Measurements from ENCODE around the gene ZNF408.

ZNF408 gene

GRCh38 chr11:46728659-46729040 lies 27.8 kb downstream of the ZNF408 start:
- Histone ChIP-seq H3K4me1 (ENCODE audit: insufficient read depth, low read length) (no peaks in the 10 kb centered on the region), H3K27me3 (ENCODE audit: insufficient read depth, low read length, poor library complexity) (no peaks in the 10 kb centered on the region), H3K9ac (ENCODE audit: low read depth, low read length) (no peak overlapping the region), H2AFZ (ENCODE audit: low read depth, low read length) (no peak overlapping the region), H3K36me3 (ENCODE audit: insufficient read depth, low read length) (no peaks in the 10 kb centered on the region), H3K79me2 (ENCODE audit: insufficient read depth, low read length) (no peaks in the 10 kb centered on the region), H3K4me2 (ENCODE audit: insufficient read depth, low read length) (no peak overlapping the region), H3K9me3 (ENCODE audit: insufficient read depth, low read length, severe bottlenecking) (no peaks in the 10 kb centered on the region), H4K20me1 (ENCODE audit: insufficient read depth, low read length) (no peaks in the 10 kb centered on the region), H3K4me3 (ENCODE audit: low read depth in 1 of 2, low read length in 2 of 2) (no peak overlapping the region), H3K27ac (ENCODE audit: low read length) (no peak overlapping the region)
- ATAC-seq (ENCODE audit: insufficient read depth, low read depth) (no peak), DNase-seq (no peak)
- no peak for TF ChIP-seq CTCF (IDR thresholded peaks at IDR 0.05; ENCODE audit: borderline replicate concordance, extremely low read depth, low read length, poor library complexity, severe bottlenecking)
- TF ChIP-seq EZH2 (IDR thresholded peaks at IDR 0.05; ENCODE audit: borderline replicate concordance, low read depth, low read length, severe bottlenecking) = no peak

DNA sequence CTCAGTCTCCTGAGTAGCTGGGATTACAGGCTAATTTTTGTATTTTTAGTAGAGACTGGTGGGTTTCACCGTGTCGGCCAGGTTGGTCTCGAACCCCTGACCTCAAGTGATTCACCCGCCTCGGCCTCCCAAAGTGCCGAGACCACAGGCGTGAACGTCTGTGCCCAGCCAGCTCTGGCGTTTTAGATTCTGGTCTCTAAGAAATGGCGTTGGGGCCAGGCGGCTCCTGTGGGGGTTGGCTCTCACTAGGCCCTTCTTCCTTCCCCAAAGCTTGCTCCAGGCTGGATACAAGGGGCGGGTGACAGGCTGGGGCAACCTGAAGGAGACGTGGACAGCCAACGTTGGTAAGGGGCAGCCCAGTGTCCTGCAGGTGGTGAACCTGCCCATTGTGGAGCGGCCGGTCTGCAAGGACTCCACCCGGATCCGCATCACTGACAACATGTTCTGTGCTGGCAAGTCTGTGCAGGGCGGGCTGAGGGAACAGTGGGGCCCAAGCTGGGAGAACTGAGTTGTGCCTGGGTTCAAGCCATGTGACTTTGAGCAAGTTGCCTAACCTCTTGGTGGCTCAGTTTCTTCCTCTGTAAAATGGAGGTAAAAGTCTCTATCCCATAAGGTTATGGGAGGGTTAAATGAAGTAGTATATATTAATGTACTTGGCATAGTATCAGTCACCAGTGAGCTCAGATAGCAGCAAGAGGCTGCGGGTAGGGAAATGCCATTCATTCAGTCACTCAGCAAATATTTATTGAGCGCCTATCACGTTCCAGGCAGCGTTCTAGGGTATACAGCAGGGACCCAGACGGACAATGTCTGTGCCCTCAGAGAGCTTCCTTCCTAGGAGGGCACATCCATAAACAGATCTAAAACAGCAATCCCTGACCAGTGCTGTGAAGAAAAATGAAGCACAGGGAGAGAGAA lies 28.5 kb downstream of the ZNF408 start:
- Histone ChIP-seq H3K4me2 (ENCODE audit: insufficient read depth, low read length) (no peak overlapping the region), H2AFZ (ENCODE audit: low read depth, low read length) (no peak overlapping the region), H3K9ac (ENCODE audit: low read depth, low read length) (no peak overlapping the region), H3K4me3 (ENCODE audit: low read depth in 1 of 2, low read length in 2 of 2) (no peak overlapping the region), H3K4me1 (ENCODE audit: insufficient read depth, low read length) (no peaks in the 10 kb centered on the region), H3K27ac (ENCODE audit: low read length) (no peak overlapping the region), H4K20me1 (ENCODE audit: insufficient read depth, low read length) (no peaks in the 10 kb centered on the region), H3K36me3 (ENCODE audit: insufficient read depth, low read length) (no peaks in the 10 kb centered on the region), H3K27me3 (ENCODE audit: insufficient read depth, low read length, poor library complexity) (no peaks in the 10 kb centered on the region), H3K9me3 (ENCODE audit: insufficient read depth, low read length, severe bottlenecking) (no peaks in the 10 kb centered on the region), H3K79me2 (ENCODE audit: insufficient read depth, low read length) (no peaks in the 10 kb centered on the region)
- TF ChIP-seq EZH2 (IDR thresholded peaks at IDR 0.05; ENCODE audit: borderline replicate concordance, low read depth, low read length, severe bottlenecking) = no peak
- no peak for TF ChIP-seq CTCF (IDR thresholded peaks at IDR 0.05; ENCODE audit: borderline replicate concordance, extremely low read depth, low read length, poor library complexity, severe bottlenecking)
- ATAC-seq (ENCODE audit: insufficient read depth, low read depth) (no peak), DNase-seq (no peak)

DNA sequence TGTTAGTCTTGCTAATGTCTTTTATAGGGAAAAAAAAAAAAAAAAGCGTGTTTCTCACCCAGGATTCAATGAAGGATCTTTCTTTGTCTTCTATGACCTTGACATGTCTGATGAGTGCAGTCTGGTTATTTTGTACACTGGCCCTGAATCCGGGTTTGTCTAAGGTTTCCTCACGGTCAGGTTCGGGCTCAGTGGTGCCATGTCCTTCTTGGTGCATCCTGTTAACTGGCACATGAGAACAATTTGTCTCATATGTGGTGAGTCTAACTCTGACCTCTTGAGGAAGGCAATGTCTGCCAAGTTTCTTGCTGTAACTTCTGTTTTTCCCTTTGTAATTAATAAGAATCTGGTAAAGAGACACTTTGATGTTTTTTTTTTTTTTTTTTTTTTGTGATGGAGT lies 30.7 kb downstream of the ZNF408 start:
- Histone ChIP-seq H3K79me2 (ENCODE audit: insufficient read depth, low read length) (no peaks in the 10 kb centered on the region), H3K4me1 (ENCODE audit: insufficient read depth, low read length) (no peaks in the 10 kb centered on the region), H3K9me3 (ENCODE audit: insufficient read depth, low read length, severe bottlenecking) (no peaks in the 10 kb centered on the region), H3K4me2 (ENCODE audit: insufficient read depth, low read length) (no peak overlapping the region), H3K4me3 (ENCODE audit: low read depth in 1 of 2, low read length in 2 of 2) (no peak overlapping the region), H3K36me3 (ENCODE audit: insufficient read depth, low read length) (no peaks in the 10 kb centered on the region), H3K9ac (ENCODE audit: low read depth, low read length) (no peak overlapping the region), H3K27ac (ENCODE audit: low read length) (no peak overlapping the region), H4K20me1 (ENCODE audit: insufficient read depth, low read length) (no peaks in the 10 kb centered on the region), H3K27me3 (ENCODE audit: insufficient read depth, low read length, poor library complexity) (no peaks in the 10 kb centered on the region), H2AFZ (ENCODE audit: low read depth, low read length) (no peak overlapping the region)
- DNase-seq = no peak
- TF ChIP-seq EZH2 (IDR thresholded peaks at IDR 0.05; ENCODE audit: borderline replicate concordance, low read depth, low read length, severe bottlenecking) = no peak
- no peak for ATAC-seq (ENCODE audit: insufficient read depth, low read depth)

GRCh38 chr11:46733234-46733633 lies 32.4 kb downstream of the ZNF408 start:
- no peak for DNase-seq
- no peaks in the 10 kb centered on the region for H3K27me3 ChIP-seq (ENCODE audit: insufficient read depth, low read length, poor library complexity)
- H3K9ac ChIP-seq (ENCODE audit: low read depth, low read length) = no peak overlapping the region
- ATAC-seq (ENCODE audit: insufficient read depth, low read depth) = no peak
- H3K27ac ChIP-seq (ENCODE audit: low read length) = no peak overlapping the region
- TF ChIP-seq EZH2 (IDR thresholded peaks at IDR 0.05; ENCODE audit: borderline replicate concordance, low read depth, low read length, severe bottlenecking) (no peak), CTCF (IDR thresholded peaks at IDR 0.05; ENCODE audit: borderline replicate concordance, extremely low read depth, low read length, poor library complexity, severe bottlenecking) (no peak)
- H4K20me1 ChIP-seq (ENCODE audit: insufficient read depth, low read length) = no peaks in the 10 kb centered on the region
- no peaks in the 10 kb centered on the region for H3K79me2 ChIP-seq (ENCODE audit: insufficient read depth, low read length)
- no peaks in the 10 kb centered on the region for H3K9me3 ChIP-seq (ENCODE audit: insufficient read depth, low read length, severe bottlenecking)
- H2AFZ ChIP-seq (ENCODE audit: low read depth, low read length) = no peak overlapping the region
- H3K4me2 ChIP-seq (ENCODE audit: insufficient read depth, low read length) = no peak overlapping the region
- H3K4me3 ChIP-seq (ENCODE audit: low read depth in 1 of 2, low read length in 2 of 2) = no peak overlapping the region
- no peaks in the 10 kb centered on the region for H3K4me1 ChIP-seq (ENCODE audit: insufficient read depth, low read length)
- no peaks in the 10 kb centered on the region for H3K36me3 ChIP-seq (ENCODE audit: insufficient read depth, low read length)

All from DND-41 (cell line).